Head of caudate nucleus (tissue), 42 donors: ENCODE results near the gene CPEB3.
"Not testable (repeated sequence)": the region's sequence is repeated elsewhere in the genome, so short reads cannot be mapped to it uniquely, and the experiment has no call there.

Experiments
- DNase-seq, 42 donors: peaks; one replicate each; pipeline versions ENCODE4 v3.0.0 to v3.0.0-alpha.2; 2020 to 2021; ENCODE audit warnings: mixed read lengths in 7 of 42
- intact Hi-C: fragments of 100-400 bp; cut with DNase I; formaldehyde crosslinking; loops from one replicate; pipeline ENCODE4 v1.15.0; 2022

CPEB3 gene

GRCh38 chr10:92079003-92079402 is 211.9 kb downstream of the CPEB3 start:
- no peak for DNase-seq
- intact Hi-C loops = no loop called here

GRCh38 chr10:92076722-92077121 is 214.2 kb downstream of the CPEB3 start:
- DNase-seq = no peak
- intact Hi-C loops = no loop called here

- intact Hi-C loops = no loop called here
- no peak for DNase-seq
These were observed 215.0 kb downstream of the CPEB3 start for GRCh38 chr10:92075829-92076228.

GRCh38 chr10:92074126-92074887 is 216.6 kb downstream of the CPEB3 start:
- no peak for DNase-seq
- intact Hi-C loops = no loop called here

- intact Hi-C loops = no loop called here
- no peak for DNase-seq
These were observed 222.0 kb downstream of the CPEB3 start for GRCh38 chr10:92068900-92069299.

GRCh38 chr10:92066386-92066785 is 224.5 kb downstream of the CPEB3 start:
- intact Hi-C loops = no loop called here
- DNase-seq = no peak

- no peak for DNase-seq
- intact Hi-C loops = no loop called here
These were observed 226.4 kb downstream of the CPEB3 start for GRCh38 chr10:92064506-92064905.

GRCh38 chr10:92062273-92062672 is 228.6 kb downstream of the CPEB3 start:
- intact Hi-C loops = no loop called here
- DNase-seq = no peak

GRCh38 chr10:92054807-92055206 is 236.1 kb downstream of the CPEB3 start:
- no peak for DNase-seq
- intact Hi-C loops = no loop called here

- intact Hi-C loops = no loop called here
- DNase-seq = no peak
These were observed 238.1 kb downstream of the CPEB3 start for GRCh38 chr10:92052741-92053140.

- intact Hi-C loops = no loop called here
These were observed 238.8 kb downstream of the CPEB3 start for GRCh38 chr10:92052088-92052487.

GRCh38 chr10:92047215-92047614 is 243.7 kb downstream of the CPEB3 start:
- intact Hi-C loops = no loop called here
- DNase-seq = no peak

More at GRCh38 chr10:92052088-92052487, 238.8 kb downstream of the CPEB3 start:
- DNase-seq = no peak

GRCh38 chr10:92045641-92046106 is 245.2 kb downstream of the CPEB3 start:
- intact Hi-C loops = no loop called here
- DNase-seq = peak in 5 of 42 donors; percentile 4 to 18 (median 10)

GRCh38 chr10:92042541-92042940 is 248.3 kb downstream of the CPEB3 start:
- intact Hi-C loops = no loop called here
- DNase-seq = no peak

GRCh38 chr10:92038949-92039348 is 251.9 kb downstream of the CPEB3 start:
- intact Hi-C loops = no loop called here
- no peak for DNase-seq

- DNase-seq, intact Hi-C loops: not testable (repeated sequence)
These were observed 257.8 kb downstream of the CPEB3 start for GRCh38 chr10:92033070-92033469.

GRCh38 chr10:92031580-92031979 is 259.3 kb downstream of the CPEB3 start:
- no peak for DNase-seq
- intact Hi-C loops = no loop called here

- DNase-seq = no peak
- intact Hi-C loops = no loop called here
These were observed 263.7 kb downstream of the CPEB3 start for GRCh38 chr10:92027141-92027540.

- DNase-seq, intact Hi-C loops: not testable (repeated sequence)
These were observed 265.5 kb downstream of the CPEB3 start for GRCh38 chr10:92025340-92025739.

- intact Hi-C loops = no loop called here
- DNase-seq = no peak
These were observed 266.2 kb downstream of the CPEB3 start for GRCh38 chr10:92024700-92025099.

- intact Hi-C loops = no loop called here
- DNase-seq = no peak
These were observed 276.3 kb downstream of the CPEB3 start for GRCh38 chr10:92014620-92015019.
